Panc1 (cell line): ENCODE results near the gene MOV10. TPM values are rescaled to one million over a fixed set of nuclear protein-coding genes. Genes with fewer than 3 reads are reported as not detected.

Experiments used
- ATAC-seq: fragments of 200-7000 bp; cut with Tn5 transposase; 2 replicates; pipeline ENCODE4 v1.9.1; 2020; ENCODE audit warnings: mild to moderate bottlenecking, moderate library complexity
- BruUV-seq: library from RNA; stranded (reverse); fragments of 400-500 nt; replicated peaks from 2 replicates; lab custom pipeline; 2021; lab: Mats Ljungman, UMichigan
- CTCF ChIA-PET: fragments of 300-600 bp; sonication (Branson Sonifier 250); formaldehyde crosslinking; loops from one replicate; lab custom pipeline; 2022; ENCODE audit warnings: antibody characterized with exemption; lab: Charles Lee
- POLR2A ChIA-PET: fragments of 300-600 bp; sonication (Branson Sonifier 250); formaldehyde crosslinking; loops from one replicate; lab custom pipeline; 2022; ENCODE audit warnings: antibody characterized with exemption; lab: Charles Lee
- DNase-seq: peaks from one replicate; pipeline ENCODE4 v3.0.0-alpha.2; 2010; ENCODE audit warnings: low read depth, low spot score
- H3K27ac ChIP-seq: 2 replicates; pipeline ENCODE4 v1.5.1; 2011; ENCODE audit warnings: mild to moderate bottlenecking, low read length, inconsistent platforms
- H3K27me3 ChIP-seq: fragments of 200-500 bp; sonication (Bioruptor generic); 2 replicates; pipeline ENCODE4 v1.6.0; 2014; ENCODE audit warnings: low read length, inconsistent platforms; ENCODE audit not compliant: control insufficient read depth, insufficient read depth
- H3K36me3 ChIP-seq: fragments of 200-500 bp; sonication (Bioruptor generic); 2 replicates; pipeline ENCODE4 v1.5.1; 2014; ENCODE audit warnings: inconsistent platforms, mild to moderate bottlenecking, low read length, moderate library complexity; ENCODE audit not compliant: control insufficient read depth, insufficient read depth
- H3K4me1 ChIP-seq: 2 replicates; pipeline ENCODE4 v1.5.1; 2011; ENCODE audit warnings: inconsistent platforms, mild to moderate bottlenecking, low read length, moderate library complexity; ENCODE audit not compliant: control insufficient read depth, insufficient read depth
- H3K4me3 ChIP-seq, 2 experiments: 2 replicates each; pipeline ENCODE4 v1.5.1; 2011 to 2012; ENCODE audit warnings: low read depth in 2 of 2, low read length in 2 of 2, mild to moderate bottlenecking in 2 of 2, inconsistent platforms in 1 of 2, moderate library complexity in 1 of 2
- H3K9me3 ChIP-seq: fragments of 200-500 bp; sonication (Bioruptor generic); 2 replicates; pipeline ENCODE4 v1.5.1; 2014; ENCODE audit warnings: low read depth, mild to moderate bottlenecking, inconsistent platforms, low read length, moderate library complexity; ENCODE audit not compliant: control insufficient read depth, insufficient read depth
- POLR2AphosphoS5 ChIP-seq: IDR thresholded peaks from 2 replicates; pipeline ENCODE4 v1.6.1; 2012; ENCODE audit warnings: mild to moderate bottlenecking, low read depth, low read length, moderate library complexity
- SIN3A ChIP-seq: IDR thresholded peaks from 2 replicates; pipeline ENCODE4 v1.6.1; 2012; ENCODE audit warnings: low read depth, mild to moderate bottlenecking, low read length, moderate library complexity, borderline replicate concordance; ENCODE audit not compliant: insufficient read depth
- TCF7L2 ChIP-seq: IDR thresholded peaks from 2 replicates; pipeline ENCODE4 v1.6.1; 2011; ENCODE audit warnings: mild to moderate bottlenecking, low read depth, low read length, inconsistent platforms
- in situ Hi-C: cut with HindIII; loops from 2 replicates; pipeline ENCODE4 v1.10.0; 2016; ENCODE audit warnings: low sequenced_read_pairs, low pct_unique_long_range_greater_than_20kb
- intact Hi-C: fragments of 100-400 bp; cut with micrococcal nuclease; formaldehyde crosslinking; loops from one replicate; pipeline ENCODE4 v1.10.0; 2022; ENCODE audit not compliant: unreplicated experiment
- total RNA-seq: library from RNA; stranded (reverse); gene quantifications from one replicate; pipeline ENCODE4 v1.2.1, GENCODE V29; 2021; ENCODE audit not compliant: unreplicated experiment
- TF ChIP-seq, protein P1 (sequence below), 2 experiments: IDR thresholded peaks; 2 replicates each; pipeline ENCODE4 v1.6.1; 2011 to 2012; ENCODE audit warnings: low read depth in 2 of 2, control low read depth in 1 of 2, low read length in 1 of 2, mild to moderate bottlenecking in 1 of 2, moderate library complexity in 1 of 2; ENCODE audit not compliant: insufficient read depth in 1 of 2
- TF ChIP-seq, protein P2 (sequence below): fragments of 450-650 bp; IDR thresholded peaks from 2 replicates; pipeline ENCODE4 v1.5.1; 2017; ENCODE audit warnings: mild to moderate bottlenecking

The MOV10 gene
- total RNA-seq, 1 experiment from 2014 or later = 106 TPM

DNA sequence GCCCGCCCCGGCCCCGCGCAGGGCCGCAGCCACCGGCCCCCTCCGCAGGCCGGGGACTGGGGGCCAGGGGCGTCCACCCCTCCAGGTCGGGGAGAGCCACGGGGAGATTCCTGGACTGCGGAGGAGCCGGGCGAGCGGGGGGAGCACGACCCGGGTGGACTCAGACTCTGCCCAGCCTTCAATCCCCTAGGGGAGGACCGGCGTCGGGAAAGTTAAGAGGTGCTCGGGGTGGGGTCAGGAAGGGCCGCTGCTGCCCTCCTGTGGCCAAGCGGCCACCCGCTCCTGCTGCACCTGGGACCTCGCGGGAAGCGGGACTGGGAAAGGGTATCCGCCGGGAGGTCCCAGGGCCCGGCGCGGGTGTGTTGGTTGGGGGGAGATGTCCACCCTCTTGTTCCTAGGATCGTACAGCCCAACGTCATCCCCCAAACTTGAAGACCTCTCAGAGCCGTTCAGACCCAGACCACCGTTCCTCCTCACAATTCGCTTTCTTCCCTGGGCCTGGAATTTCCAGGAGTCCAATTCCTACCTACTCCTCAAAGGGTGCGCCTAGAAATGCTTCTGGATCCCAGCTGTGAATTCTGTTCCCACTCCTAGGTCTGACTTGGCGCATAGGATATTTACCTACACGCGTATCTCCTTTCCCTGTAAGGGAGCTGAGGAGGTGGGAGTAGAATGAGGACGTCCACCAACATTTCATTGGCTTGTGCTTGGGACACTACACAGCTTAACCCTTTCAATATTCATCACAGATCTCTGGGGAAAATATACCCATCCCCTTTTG is 33.0 kb downstream of the MOV10 start:
- intact Hi-C loops (loop anchor here (2.0 kb wide), 1 partner anchor 317 kb away; no protein-coding TSS in a partner anchor), in situ Hi-C loops (no loop called here)
- H3K4me1 ChIP-seq = peaks cover 25% of the 10 kb centered on the region
- POLR2A ChIA-PET = no interaction called here
- CTCF ChIA-PET = no interaction called here
- H3K4me3 ChIP-seq = peak overlapping the region; percentile 76 to 77
- no peaks in the 10 kb centered on the region for H3K27me3 ChIP-seq
- ATAC-seq = peak; percentile 90
- no peak for DNase-seq
- TF ChIP-seq, protein P1, sequence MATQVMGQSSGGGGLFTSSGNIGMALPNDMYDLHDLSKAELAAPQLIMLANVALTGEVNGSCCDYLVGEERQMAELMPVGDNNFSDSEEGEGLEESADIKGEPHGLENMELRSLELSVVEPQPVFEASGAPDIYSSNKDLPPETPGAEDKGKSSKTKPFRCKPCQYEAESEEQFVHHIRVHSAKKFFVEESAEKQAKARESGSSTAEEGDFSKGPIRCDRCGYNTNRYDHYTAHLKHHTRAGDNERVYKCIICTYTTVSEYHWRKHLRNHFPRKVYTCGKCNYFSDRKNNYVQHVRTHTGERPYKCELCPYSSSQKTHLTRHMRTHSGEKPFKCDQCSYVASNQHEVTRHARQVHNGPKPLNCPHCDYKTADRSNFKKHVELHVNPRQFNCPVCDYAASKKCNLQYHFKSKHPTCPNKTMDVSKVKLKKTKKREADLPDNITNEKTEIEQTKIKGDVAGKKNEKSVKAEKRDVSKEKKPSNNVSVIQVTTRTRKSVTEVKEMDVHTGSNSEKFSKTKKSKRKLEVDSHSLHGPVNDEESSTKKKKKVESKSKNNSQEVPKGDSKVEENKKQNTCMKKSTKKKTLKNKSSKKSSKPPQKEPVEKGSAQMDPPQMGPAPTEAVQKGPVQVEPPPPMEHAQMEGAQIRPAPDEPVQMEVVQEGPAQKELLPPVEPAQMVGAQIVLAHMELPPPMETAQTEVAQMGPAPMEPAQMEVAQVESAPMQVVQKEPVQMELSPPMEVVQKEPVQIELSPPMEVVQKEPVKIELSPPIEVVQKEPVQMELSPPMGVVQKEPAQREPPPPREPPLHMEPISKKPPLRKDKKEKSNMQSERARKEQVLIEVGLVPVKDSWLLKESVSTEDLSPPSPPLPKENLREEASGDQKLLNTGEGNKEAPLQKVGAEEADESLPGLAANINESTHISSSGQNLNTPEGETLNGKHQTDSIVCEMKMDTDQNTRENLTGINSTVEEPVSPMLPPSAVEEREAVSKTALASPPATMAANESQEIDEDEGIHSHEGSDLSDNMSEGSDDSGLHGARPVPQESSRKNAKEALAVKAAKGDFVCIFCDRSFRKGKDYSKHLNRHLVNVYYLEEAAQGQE (IDR thresholded peaks at IDR 0.05; ENCODE audit: insufficient read depth in 1 of 2, low read depth in 2 of 2, low read length in 1 of 2) = no peak
- TF ChIP-seq TCF7L2 (no peak), POLR2AphosphoS5 (peak; percentile 44; the same call in 1 of the 2 replicates), SIN3A (peak; percentile 2; the same call in 1 of the 2 replicates)
- TF ChIP-seq, protein P2, sequence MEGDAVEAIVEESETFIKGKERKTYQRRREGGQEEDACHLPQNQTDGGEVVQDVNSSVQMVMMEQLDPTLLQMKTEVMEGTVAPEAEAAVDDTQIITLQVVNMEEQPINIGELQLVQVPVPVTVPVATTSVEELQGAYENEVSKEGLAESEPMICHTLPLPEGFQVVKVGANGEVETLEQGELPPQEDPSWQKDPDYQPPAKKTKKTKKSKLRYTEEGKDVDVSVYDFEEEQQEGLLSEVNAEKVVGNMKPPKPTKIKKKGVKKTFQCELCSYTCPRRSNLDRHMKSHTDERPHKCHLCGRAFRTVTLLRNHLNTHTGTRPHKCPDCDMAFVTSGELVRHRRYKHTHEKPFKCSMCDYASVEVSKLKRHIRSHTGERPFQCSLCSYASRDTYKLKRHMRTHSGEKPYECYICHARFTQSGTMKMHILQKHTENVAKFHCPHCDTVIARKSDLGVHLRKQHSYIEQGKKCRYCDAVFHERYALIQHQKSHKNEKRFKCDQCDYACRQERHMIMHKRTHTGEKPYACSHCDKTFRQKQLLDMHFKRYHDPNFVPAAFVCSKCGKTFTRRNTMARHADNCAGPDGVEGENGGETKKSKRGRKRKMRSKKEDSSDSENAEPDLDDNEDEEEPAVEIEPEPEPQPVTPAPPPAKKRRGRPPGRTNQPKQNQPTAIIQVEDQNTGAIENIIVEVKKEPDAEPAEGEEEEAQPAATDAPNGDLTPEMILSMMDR = peak; percentile 92
- H3K27ac ChIP-seq = peak overlapping the region; percentile 79
- no TSS peak for BruUV-seq
- H3K9me3 ChIP-seq = no peaks in the 10 kb centered on the region
- H3K36me3 ChIP-seq = peaks cover 2% of the 10 kb centered on the region; the same call in 1 of the 2 replicates

DNA sequence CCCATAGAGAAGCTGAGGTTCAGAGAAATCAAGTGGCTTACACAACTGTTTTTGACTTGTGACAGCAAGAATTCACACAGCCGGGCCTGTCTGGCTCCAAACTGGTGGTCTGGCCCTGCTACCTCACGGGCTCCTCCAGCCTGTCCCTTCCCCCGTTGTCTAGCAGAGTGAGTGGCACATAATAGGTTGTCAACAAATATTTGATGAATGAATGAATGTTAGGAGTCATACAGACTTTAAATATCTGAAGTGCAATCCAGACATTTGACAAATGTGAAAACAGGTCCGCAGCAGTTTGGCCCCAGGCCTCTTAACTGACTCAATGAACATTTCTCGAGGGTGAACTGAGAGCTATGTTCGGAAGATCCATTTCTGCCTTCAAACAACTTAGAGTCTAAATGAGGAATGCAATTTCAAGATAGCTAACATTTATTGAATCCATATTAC is 33.6 kb downstream of the MOV10 start:
- peak overlapping the region; percentile 79; the same call in 1 of the 2 replicates for H3K27ac ChIP-seq
- in situ Hi-C loops = no loop called here
- BruUV-seq = no TSS peak
- DNase-seq (no peak), ATAC-seq (no peak)
- TF ChIP-seq, protein P1 (IDR thresholded peaks at IDR 0.05; ENCODE audit: insufficient read depth in 1 of 2, low read depth in 2 of 2, low read length in 1 of 2) = no peak
- TF ChIP-seq, protein P2 = no peak
- H3K4me1 ChIP-seq = peaks cover 19% of the 10 kb centered on the region
- intact Hi-C loops = no loop called here
- ChIA-PET CTCF (no interaction called here), POLR2A (no interaction called here)
- peaks cover 2% of the 10 kb centered on the region; the same call in 1 of the 2 replicates for H3K36me3 ChIP-seq
- no peaks in the 10 kb centered on the region for H3K27me3 ChIP-seq
- H3K9me3 ChIP-seq = no peaks in the 10 kb centered on the region
- peak overlapping the region; percentile 76 to 77; a peak in 3 of 4 replicates for H3K4me3 ChIP-seq
